Stimulated activated CD8-positive, alpha-beta memory T cell treated with anti-CD3 and anti-CD28 coated beads, Interleukin-15, amount 100 ng/mL, for 4 hours (primary cell): Measurements from ENCODE around the gene RNF223.
"Not testable (repeated sequence)": the region's sequence is repeated elsewhere in the genome, so short reads cannot be mapped to it uniquely, and the experiment has no call there.

Source experiments
- DNase-seq, 2 donors: peaks; one replicate each; pipeline ENCODE4 v3.0.0-alpha.2; 2020; ENCODE audit warnings: low read depth in 2 of 2

RNF223 gene

GRCh38 chr1:1030867-1031658 lies 43.0 kb downstream of the RNF223 start:
- not testable (repeated sequence) for DNase-seq

GRCh38 chr1:1027791-1028190 lies 46.3 kb downstream of the RNF223 start:
- no peak for DNase-seq

- DNase-seq = no peak
Observed at GRCh38 chr1:1026599-1027413, 47.3 kb downstream of the RNF223 start.

GRCh38 chr1:1025730-1026129 lies 48.4 kb downstream of the RNF223 start:
- no peak for DNase-seq

GRCh38 chr1:1024771-1025699 lies 49.1 kb downstream of the RNF223 start:
- DNase-seq = no peak

GRCh38 chr1:1024149-1024770 lies 49.8 kb downstream of the RNF223 start:
- no peak for DNase-seq

- DNase-seq = no peak
Observed at GRCh38 chr1:1023700-1024099, 50.4 kb downstream of the RNF223 start.

GRCh38 chr1:1022302-1023009 lies 51.6 kb downstream of the RNF223 start:
- DNase-seq = no peak

GRCh38 chr1:1021920-1022259 lies 52.2 kb downstream of the RNF223 start:
- DNase-seq = no peak

GRCh38 chr1:1021010-1021919 lies 52.8 kb downstream of the RNF223 start:
- no peak for DNase-seq
